Dendritic cell treated with granulocyte-macrophage colony-stimulating factor and Interleukin-4, amounts not matched to agents 40 ng/mL and 50 ng/mL, for 4 days (primary cell): ENCODE measurements around the gene FDXACB1.
"Not testable (repeated sequence)": the region's sequence is repeated elsewhere in the genome, so short reads cannot be mapped to it uniquely, and the experiment has no call there.

Experiments used
- H3K27ac Mint-ChIP-seq: one replicate; pipeline ENCODE4 v1.8.0; 2022; ENCODE audit warnings: mild to moderate bottlenecking, mixed read lengths
- H3K27me3 Mint-ChIP-seq: one replicate; pipeline ENCODE4 v1.8.0; 2022; ENCODE audit warnings: mild to moderate bottlenecking, mixed read lengths
- H3K36me3 Mint-ChIP-seq: one replicate; pipeline ENCODE4 v1.8.0; 2022; ENCODE audit warnings: low read depth, mixed read lengths
- H3K4me1 Mint-ChIP-seq: one replicate; pipeline ENCODE4 v1.8.0; 2022; ENCODE audit warnings: low read depth, mixed read lengths
- H3K4me3 Mint-ChIP-seq: one replicate; pipeline ENCODE4 v1.8.0; 2022; ENCODE audit warnings: mild to moderate bottlenecking, moderate library complexity, mixed read lengths
- H3K9me3 Mint-ChIP-seq: one replicate; pipeline ENCODE4 v1.8.0; 2022; ENCODE audit warnings: mixed read lengths
- intact Hi-C: fragments of 100-400 bp; cut with micrococcal nuclease; formaldehyde crosslinking; loops from one replicate; pipeline ENCODE4 v1.15.0; 2022

The FDXACB1 gene

DNA sequence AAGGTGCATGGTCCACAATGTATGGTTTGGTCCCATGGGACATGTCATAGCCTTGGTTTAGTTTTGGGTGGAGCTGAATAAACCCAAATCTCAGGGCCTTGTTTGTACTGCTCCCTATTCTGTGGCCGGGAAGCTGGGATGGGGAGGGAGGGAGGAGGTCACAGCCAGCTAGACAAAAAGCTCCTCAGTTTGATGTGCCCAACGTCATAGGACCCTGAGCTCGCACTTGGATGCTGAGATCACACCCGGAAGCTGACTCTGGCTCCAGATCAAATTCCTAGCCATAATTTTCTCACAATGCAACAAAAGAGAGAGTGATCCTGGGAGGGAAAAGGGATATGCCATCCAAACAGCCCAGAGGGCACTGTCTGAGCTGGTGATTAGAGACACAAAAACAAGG is 35.0 kb upstream of the FDXACB1 start:
- no peak overlapping the region for H3K4me3 Mint-ChIP-seq
- peaks cover 65% of the 10 kb centered on the region for H3K27me3 Mint-ChIP-seq
- no peaks in the 10 kb centered on the region for H3K9me3 Mint-ChIP-seq
- H3K36me3 Mint-ChIP-seq = no peaks in the 10 kb centered on the region
- no peak overlapping the region for H3K27ac Mint-ChIP-seq
- intact Hi-C loops = no loop called here
- no peaks in the 10 kb centered on the region for H3K4me1 Mint-ChIP-seq

DNA sequence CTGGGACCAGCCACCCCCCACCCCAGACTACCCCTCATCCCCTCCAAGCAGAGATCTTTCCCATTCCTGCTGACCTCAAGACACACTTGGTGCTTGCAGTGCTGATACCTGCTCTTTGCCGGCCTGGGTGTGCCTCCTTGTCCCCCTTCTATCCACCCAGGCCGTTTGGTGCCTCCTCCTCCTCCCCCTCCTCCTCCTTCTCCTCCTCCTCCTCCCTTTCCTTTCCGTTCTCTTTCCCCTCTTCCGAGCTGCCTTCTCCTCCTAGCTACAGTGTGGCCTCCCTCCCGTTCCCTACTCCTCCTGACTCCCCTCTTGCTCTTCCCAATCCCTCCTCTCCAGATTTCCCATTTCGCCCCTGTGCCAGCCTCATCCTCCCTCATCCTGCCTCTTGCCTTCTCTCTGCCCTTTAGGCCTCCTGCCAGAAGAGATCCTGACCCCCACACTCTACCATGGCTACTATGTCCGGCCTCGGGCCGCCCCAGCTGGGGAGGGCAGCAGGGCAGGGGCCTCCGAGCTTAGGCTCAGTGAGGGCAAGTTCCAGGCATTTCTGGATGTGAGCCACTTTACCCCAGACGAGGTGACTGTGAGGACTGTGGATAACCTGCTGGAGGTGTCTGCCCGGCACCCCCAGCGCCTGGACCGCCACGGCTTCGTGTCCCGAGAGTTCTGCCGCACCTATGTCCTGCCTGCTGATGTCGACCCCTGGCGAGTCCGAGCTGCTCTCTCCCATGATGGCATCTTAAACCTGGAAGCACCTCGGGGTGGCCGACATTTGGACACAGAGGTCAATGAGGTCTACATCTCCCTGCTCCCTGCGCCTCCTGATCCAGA is 34.3 kb upstream of the FDXACB1 start:
- no peaks in the 10 kb centered on the region for H3K4me1 Mint-ChIP-seq
- peaks cover 65% of the 10 kb centered on the region for H3K27me3 Mint-ChIP-seq
- intact Hi-C loops = no loop called here
- H3K36me3 Mint-ChIP-seq = no peaks in the 10 kb centered on the region
- no peak overlapping the region for H3K27ac Mint-ChIP-seq
- no peaks in the 10 kb centered on the region for H3K9me3 Mint-ChIP-seq
- H3K4me3 Mint-ChIP-seq = no peak overlapping the region

DNA sequence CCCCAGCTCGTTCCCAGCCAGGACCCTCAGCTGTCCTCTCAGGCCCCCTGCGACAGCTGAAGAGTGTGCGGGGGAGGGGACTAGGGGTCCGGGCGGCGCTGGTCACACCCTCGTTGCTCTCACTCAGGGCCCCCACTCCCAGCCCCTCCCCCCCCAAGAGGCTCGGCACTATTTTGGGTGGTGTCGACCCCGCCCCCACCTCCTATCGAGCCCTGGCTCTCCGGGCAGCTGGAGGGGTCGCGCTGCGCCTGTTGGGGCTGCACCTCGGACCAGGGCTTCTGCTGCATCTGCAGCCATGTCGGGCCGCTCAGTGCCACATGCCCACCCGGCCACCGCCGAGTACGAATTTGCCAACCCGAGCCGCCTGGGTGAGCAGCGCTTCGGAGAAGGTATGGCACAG is 33.6 kb upstream of the FDXACB1 start, which contains the start of gene HSPB2:
HSPB2 (plus strand) TSS at position 200 of the 400 bp plus-strand sequence; CDS start at position 296, 96 bp downstream.
- no peaks in the 10 kb centered on the region for H3K9me3 Mint-ChIP-seq
- H3K4me1 Mint-ChIP-seq = no peaks in the 10 kb centered on the region
- no peaks in the 10 kb centered on the region for H3K36me3 Mint-ChIP-seq
- intact Hi-C loops = no loop called here
- peaks cover 65% of the 10 kb centered on the region for H3K27me3 Mint-ChIP-seq
- no peak within 1 kb of the TSS for H3K27ac Mint-ChIP-seq
- no peak within 1 kb of the TSS for H3K4me3 Mint-ChIP-seq

DNA sequence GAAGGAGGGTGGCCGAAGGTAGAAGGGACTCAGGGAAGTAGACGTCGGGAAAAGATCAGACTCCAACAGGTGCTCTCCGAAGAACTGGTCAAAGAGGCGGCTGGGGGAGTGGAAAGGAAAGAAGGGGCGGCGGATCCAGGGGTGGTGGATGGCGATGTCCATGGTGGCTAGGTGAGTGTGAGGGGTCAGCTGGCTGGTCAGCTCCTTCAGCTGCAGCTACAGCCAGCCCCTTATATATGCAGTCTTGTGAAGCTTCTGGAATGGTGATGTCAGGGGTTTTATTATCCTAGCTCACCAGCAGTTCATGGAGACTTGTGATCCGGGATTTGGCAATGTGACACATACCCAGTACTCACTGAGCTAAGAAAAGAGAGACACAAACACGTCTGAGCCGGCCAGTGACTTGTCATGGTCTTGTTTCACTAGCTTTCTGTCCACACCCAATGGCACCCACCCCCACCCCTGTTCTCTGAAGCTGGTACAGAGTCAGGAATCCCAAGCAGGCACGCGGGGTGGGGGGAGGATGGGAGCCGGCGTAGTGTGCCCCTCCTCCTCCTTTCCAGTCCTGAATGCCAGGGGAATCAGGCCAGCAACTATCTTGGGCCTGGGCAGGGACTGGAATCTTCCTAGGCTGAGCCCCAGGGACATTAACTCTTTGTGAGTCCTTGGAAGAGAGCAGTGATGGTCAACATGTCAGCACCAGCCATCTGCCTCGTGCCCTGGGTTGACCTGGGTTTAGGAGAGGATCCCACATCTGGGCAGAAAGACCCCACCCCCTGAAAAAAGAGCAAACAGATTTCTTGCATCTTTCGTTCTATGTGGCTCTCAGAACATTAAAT is 32.8 kb upstream of the FDXACB1 start, which contains the start of gene CRYAB:
CRYAB (minus strand) TSS at position 208 of the 839 bp plus-strand sequence; CDS start at position 162, 46 bp downstream.
- intact Hi-C loops = no loop called here
- no peak within 1 kb of the TSS for H3K4me3 Mint-ChIP-seq
- no peaks in the 10 kb centered on the region for H3K36me3 Mint-ChIP-seq
- H3K4me1 Mint-ChIP-seq = no peaks in the 10 kb centered on the region
- no peaks in the 10 kb centered on the region for H3K9me3 Mint-ChIP-seq
- H3K27me3 Mint-ChIP-seq = peaks cover 59% of the 10 kb centered on the region
- no peak within 1 kb of the TSS for H3K27ac Mint-ChIP-seq

DNA sequence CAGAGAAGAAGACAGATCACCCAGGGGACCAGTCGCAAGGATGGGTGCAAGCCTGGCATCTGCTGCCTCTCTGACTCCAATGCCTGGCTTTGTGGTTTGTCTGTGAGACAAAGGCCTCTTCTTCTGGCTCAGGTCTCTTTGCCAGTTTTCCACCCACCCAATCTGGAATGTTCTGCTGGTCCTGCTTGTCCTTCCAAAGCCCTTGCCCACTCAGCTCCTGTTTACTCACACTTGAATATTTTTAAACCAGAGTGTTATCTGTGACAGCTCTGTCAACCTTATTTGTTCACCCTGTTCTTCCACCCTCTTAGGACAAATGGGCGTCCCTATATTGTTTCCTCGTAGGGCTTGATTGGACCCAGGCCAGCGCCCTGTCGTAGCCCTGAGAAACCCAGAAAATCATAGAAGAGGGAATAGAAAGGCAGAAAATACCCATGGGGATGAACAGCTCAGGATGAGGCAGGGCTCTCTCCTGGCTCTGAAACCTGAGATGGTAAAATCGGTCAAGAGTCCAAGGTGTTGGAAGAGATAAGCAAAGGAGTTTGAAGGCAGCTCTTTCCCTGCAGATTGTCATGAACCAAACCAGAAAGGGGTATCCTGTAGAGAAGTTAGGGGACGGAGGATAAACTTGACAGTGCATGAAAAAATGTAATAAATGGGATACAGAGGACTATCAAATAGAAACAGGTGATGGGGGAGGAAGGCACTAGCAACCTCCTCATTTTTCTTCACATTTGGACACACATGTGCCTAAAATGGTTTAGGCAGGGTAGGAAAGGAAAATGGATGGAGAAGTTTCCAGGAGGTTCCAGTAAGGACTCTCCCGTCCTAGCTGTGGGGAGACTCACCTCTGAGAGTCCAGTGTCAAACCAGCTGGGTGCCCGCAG is 32.0 kb upstream of the FDXACB1 start:
- no peaks in the 10 kb centered on the region for H3K36me3 Mint-ChIP-seq
- no peaks in the 10 kb centered on the region for H3K4me1 Mint-ChIP-seq
- H3K4me3 Mint-ChIP-seq = no peak overlapping the region
- no peaks in the 10 kb centered on the region for H3K9me3 Mint-ChIP-seq
- H3K27ac Mint-ChIP-seq = no peak overlapping the region
- intact Hi-C loops = no loop called here
- peaks cover 51% of the 10 kb centered on the region for H3K27me3 Mint-ChIP-seq

DNA sequence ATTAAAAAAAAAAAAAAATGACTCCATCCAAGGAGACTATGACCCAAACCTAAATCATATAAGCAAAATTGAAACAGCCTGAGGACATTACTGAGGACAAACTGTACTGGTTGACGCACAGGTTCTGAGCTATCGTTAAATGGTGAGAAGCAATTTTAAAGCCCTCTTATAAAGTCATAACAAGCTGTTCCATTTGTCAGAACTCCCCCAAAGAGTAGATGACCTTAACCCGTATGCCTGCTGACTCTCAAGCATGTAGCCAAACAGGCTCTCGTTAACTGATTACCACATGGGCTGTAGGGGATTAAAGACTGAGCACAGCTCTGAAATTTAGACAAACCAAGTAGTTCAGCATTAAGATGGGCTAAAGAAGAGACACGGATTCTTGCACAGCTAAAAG is 30.4 kb upstream of the FDXACB1 start:
- Mint-ChIP-seq H3K9me3 (peaks cover 14% of the 10 kb centered on the region), H3K27me3 (peaks cover 42% of the 10 kb centered on the region), H3K27ac (no peak overlapping the region), H3K4me1 (no peaks in the 10 kb centered on the region), H3K4me3 (no peak overlapping the region), H3K36me3 (no peaks in the 10 kb centered on the region)
- intact Hi-C loops = no loop called here

DNA sequence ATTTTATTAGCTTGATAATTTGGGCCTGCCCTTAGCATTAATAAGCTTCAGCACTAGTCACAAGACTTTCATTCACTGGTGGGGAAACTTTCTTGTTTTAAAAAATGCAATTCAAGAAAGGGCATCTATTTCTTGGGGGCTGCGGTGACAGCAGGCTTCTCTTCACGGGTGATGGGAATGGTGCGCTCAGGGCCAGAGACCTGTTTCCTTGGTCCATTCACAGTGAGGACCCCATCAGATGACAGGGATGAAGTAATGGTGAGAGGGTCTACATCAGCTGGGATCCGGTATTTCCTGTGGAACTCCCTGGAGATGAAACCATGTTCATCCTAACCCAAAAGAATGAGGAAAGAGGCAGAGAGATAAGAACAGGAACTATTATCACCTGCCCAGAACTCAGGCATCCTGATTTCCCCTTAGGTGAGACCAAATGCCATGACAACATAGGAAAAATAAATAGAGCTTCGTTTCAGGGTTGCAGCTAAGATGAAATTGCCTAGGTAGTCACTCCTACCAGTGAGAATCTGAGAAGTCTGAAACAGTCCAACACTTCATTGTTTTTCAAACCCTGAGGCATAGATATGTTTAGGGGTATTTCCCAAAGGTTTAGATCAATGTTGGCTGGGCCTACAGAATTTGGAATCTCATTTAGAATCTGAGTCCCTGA is 29.8 kb upstream of the FDXACB1 start:
- Mint-ChIP-seq H3K27me3 (peaks cover 39% of the 10 kb centered on the region), H3K4me3 (no peak overlapping the region), H3K36me3 (no peaks in the 10 kb centered on the region), H3K9me3 (peaks cover 14% of the 10 kb centered on the region), H3K27ac (no peak overlapping the region), H3K4me1 (no peaks in the 10 kb centered on the region)
- intact Hi-C loops = no loop called here

DNA sequence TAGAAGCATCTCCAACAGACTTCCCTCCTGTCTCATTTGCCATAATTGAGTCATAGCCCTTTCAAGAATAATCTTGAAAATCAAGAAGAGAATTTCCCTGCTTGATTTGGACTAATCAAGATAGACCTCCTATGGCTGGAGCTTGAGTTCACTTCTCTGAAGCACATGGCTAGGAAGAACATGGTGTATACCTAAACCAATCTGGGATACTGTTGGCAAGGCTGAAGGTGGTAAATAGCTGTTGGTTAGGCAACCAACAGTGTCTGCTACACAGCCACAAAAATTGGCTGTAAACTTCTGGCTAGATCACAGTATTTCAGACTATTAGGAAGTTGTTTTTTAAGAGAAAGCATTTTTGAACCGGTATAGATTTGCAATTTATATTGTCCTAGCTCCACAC is 27.7 kb upstream of the FDXACB1 start:
- Mint-ChIP-seq H3K27me3 (peaks cover 18% of the 10 kb centered on the region), H3K9me3 (peaks cover 14% of the 10 kb centered on the region), H3K36me3 (no peaks in the 10 kb centered on the region), H3K27ac (no peak overlapping the region), H3K4me1 (no peaks in the 10 kb centered on the region), H3K4me3 (no peak overlapping the region)
- intact Hi-C loops = no loop called here

DNA sequence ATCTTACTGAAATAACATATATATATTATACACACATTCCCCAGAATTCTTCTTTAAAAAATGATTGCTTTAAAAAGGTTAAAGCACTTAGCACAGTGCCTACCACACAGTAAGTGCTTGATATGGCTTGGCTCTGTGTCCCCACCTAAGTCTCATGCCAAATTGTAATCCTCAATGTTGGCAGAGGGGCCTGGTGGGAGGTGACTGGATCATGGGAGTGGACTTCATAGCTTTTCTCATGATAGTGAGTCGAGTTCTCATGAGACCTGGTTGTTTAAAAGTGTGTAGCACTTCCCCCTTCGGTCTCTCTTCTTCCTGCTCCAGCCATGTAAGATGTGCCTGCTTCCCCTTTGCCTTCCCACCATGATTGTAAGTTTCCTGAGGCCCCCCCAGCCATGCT is 26.4 kb upstream of the FDXACB1 start:
- H3K4me1 Mint-ChIP-seq = no peaks in the 10 kb centered on the region
- peaks cover 14% of the 10 kb centered on the region for H3K9me3 Mint-ChIP-seq
- peaks cover 5% of the 10 kb centered on the region for H3K27me3 Mint-ChIP-seq
- H3K4me3 Mint-ChIP-seq = no peak overlapping the region
- no peak overlapping the region for H3K27ac Mint-ChIP-seq
- intact Hi-C loops = no loop called here
- no peaks in the 10 kb centered on the region for H3K36me3 Mint-ChIP-seq

DNA sequence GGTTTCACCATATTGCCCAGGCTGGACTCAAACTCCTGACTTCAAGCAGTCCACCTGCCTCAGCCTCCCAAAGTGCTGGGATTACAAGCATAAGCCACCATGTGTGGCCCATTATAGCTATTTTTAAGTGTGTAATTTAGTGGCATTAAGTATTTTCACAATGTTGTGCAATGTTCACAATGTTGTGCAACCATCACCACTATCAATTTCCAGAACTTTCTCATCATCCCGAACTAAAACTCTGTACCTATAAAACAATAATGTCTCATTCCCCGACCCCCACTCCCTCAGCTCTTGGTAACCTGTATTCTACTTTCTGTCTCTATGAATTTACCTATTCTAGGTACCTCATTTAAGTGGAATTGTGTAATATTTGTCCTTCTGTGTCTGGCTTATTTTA is 7.9 kb upstream of the FDXACB1 start:
- H3K9me3 Mint-ChIP-seq = no peaks in the 10 kb centered on the region
- H3K27ac Mint-ChIP-seq = no peak overlapping the region
- H3K27me3 Mint-ChIP-seq = no peaks in the 10 kb centered on the region
- H3K4me3 Mint-ChIP-seq = no peak overlapping the region
- peaks cover 10% of the 10 kb centered on the region for H3K4me1 Mint-ChIP-seq
- no peaks in the 10 kb centered on the region for H3K36me3 Mint-ChIP-seq
- intact Hi-C loops = no loop called here

DNA sequence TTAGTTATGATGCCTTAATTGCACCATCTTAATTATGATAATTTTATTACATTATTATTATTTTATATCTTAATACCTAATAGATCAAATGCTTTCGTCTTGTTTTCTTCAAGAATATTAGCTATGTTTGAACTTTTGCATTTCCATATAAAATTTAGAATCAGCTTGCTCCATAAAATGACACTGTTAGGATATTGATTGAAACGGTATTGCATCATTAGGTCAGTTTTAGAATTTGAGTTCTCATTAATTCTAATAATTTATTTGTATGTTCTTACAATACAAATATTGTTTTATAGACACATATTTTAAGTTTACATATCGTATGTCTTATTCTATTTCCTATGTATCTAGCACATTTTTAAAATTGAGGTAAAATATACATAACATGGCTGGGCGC is 7.1 kb upstream of the FDXACB1 start:
- H3K36me3 Mint-ChIP-seq = no peaks in the 10 kb centered on the region
- no peak overlapping the region for H3K27ac Mint-ChIP-seq
- H3K27me3 Mint-ChIP-seq = no peaks in the 10 kb centered on the region
- no peaks in the 10 kb centered on the region for H3K9me3 Mint-ChIP-seq
- intact Hi-C loops = no loop called here
- peaks cover 15% of the 10 kb centered on the region for H3K4me1 Mint-ChIP-seq
- no peak overlapping the region for H3K4me3 Mint-ChIP-seq

DNA sequence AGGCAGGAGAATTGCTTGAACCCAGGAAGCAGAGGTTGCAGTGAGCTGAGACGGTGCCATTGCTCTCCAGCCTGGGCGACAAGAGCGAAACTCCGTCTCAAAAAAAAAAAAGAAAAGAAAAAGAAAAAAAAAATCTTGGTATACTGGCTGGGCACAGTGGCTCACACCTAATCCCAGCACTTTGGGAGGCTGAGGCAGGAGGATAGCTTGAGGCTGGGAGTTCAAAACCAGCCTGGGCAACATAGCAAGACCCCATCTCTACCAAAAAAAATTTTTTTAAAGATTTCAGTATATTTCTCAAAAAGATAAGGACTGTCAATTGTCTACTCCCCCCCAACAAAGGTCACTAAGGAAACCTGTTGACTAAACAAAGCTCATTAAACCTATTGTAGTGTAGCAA is 6.1 kb upstream of the FDXACB1 start:
- H3K36me3 Mint-ChIP-seq, intact Hi-C loops, H3K27ac Mint-ChIP-seq, H3K4me3 Mint-ChIP-seq, H3K27me3 Mint-ChIP-seq, H3K9me3 Mint-ChIP-seq: not testable (repeated sequence)
- peaks cover 15% of the 10 kb centered on the region for H3K4me1 Mint-ChIP-seq

DNA sequence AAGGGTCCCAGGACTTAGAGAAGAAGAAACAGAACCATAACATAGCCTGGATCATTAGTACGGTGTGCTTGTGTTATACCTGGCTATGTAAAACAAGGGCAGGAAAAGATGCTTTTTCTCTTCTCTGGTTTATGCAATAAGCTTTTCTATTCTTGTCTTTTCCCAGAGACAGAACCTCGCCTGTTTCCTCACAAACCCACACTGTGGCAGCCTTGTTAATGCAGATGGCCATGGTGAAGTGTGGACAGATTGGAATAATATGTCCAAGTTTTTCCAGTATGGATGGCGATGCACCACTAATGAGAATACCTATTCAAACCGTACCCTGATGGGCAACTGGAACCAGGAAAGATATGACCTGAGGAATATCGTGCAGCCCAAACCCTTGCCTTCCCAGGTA is 3.2 kb upstream of the FDXACB1 start:
- intact Hi-C loops = no loop called here
- H3K27me3 Mint-ChIP-seq = no peaks in the 10 kb centered on the region
- H3K36me3 Mint-ChIP-seq = peaks cover 11% of the 10 kb centered on the region
- peaks cover 7% of the 10 kb centered on the region for H3K9me3 Mint-ChIP-seq
- H3K4me3 Mint-ChIP-seq = no peak overlapping the region
- H3K27ac Mint-ChIP-seq = no peak overlapping the region
- peaks cover 29% of the 10 kb centered on the region for H3K4me1 Mint-ChIP-seq
